Motor neuron (in vitro differentiated cells): ENCODE data around the gene PTAFR. TPM values are rescaled to one million over a fixed set of nuclear protein-coding genes. Genes with fewer than 3 reads are reported as not detected.

Experiments
- total RNA-seq, 8 experiments: library from RNA; unstranded; fragments of 300-600 nt; gene quantifications; 2 replicates each; pipeline versions ENCODE4 v1.2.3 to v1.2.4, GENCODE V29; 2022

PTAFR gene
- total RNA-seq, 8 experiments from 2014 or later = 0.16 to 0.76 (median 0.28) TPM; not detected in 1

Other genes with a start within 250 kb of the PTAFR start
- gene SMPDL3B, start 241.7 kb downstream of the PTAFR start, total RNA-seq = under 1 TPM in 4 of 8 experiments, not detected in 4; 0.17 to 0.52 (median 0.25) TPM
- gene XKR8, start 216.7 kb downstream of the PTAFR start, total RNA-seq = 1 to 10 TPM in 4 of 8 experiments, under 1 TPM in 4; 0.27 to 4.7 (median 1.6) TPM
- 10 to 100 TPM; 11.2 to 30.3 (median 19.6) TPM for gene EYA3, start 88.1 kb downstream of the PTAFR start, total RNA-seq
- 100 to 1,000 TPM in 6 of 8 experiments, 10 to 100 TPM in 2; 98.2 to 153 (median 105) TPM for gene DNAJC8, start 56.3 kb upstream of the PTAFR start, total RNA-seq
- 100 to 1,000 TPM; 236 to 466 (median 385) TPM for gene ATP5IF1, start 59.4 kb upstream of the PTAFR start, total RNA-seq
- 10 to 100 TPM; 18.5 to 74.0 (median 35.7) TPM for gene SESN2, start 82.8 kb upstream of the PTAFR start, total RNA-seq
- gene MED18, start 152.3 kb upstream of the PTAFR start, total RNA-seq = 10 to 100 TPM; 12.7 to 19.2 (median 16.4) TPM
- 10 to 100 TPM in 7 of 8 experiments, 1 to 10 TPM in 1; 5.5 to 34.1 (median 20.5) TPM for gene PHACTR4, start 193.1 kb upstream of the PTAFR start, total RNA-seq